Gastrocnemius medialis (tissue), 4 donors: ENCODE measurements around the gene ENDOG. TPM values are rescaled to one million over a fixed set of nuclear protein-coding genes. Genes with fewer than 3 reads are reported as not detected.

ENCODE experiments used
- ATAC-seq, 2 donors: fragments of 150-250 bp; one replicate each; pipeline ENCODE4 v1.9.1; 2016
- DNase-seq, 2 donors: peaks; one replicate each; pipeline ENCODE4 v3.0.0-alpha.2; 2019
- H3K27ac ChIP-seq, 4 donors: fragments of 200-600 bp; sonication (generic); 1 replicate in 1 of 4; 2 replicates in 3 of 4; pipeline ENCODE4 v1.5.1; 2016 to 2018; ENCODE audit warnings: mild to moderate bottlenecking in 2 of 4, moderate library complexity in 1 of 4
- H3K27me3 ChIP-seq, 3 donors: fragments of 200-600 bp; sonication (generic) in 2 of 3; 1 replicate in 1 of 3; 2 replicates in 2 of 3; pipeline versions ENCODE4 v1.5.1 to v1.6.0; 2016 to 2019; ENCODE audit warnings: mild to moderate bottlenecking in 1 of 3, moderate library complexity in 1 of 3
- H3K36me3 ChIP-seq, 2 donors: fragments of 200-600 bp; sonication (generic) in 1 of 2; one replicate each; pipeline ENCODE4 v1.5.1; 2017 to 2018
- H3K4me1 ChIP-seq, 2 donors: fragments of 200-600 bp; sonication (generic) in 1 of 2; one replicate each; pipeline ENCODE4 v1.5.1; 2016 to 2017; ENCODE audit warnings: mild to moderate bottlenecking in 2 of 2
- H3K4me3 ChIP-seq, 4 donors: fragments of 200-600 bp; sonication (generic) in 3 of 4; 1 replicate in 1 of 4; 2 replicates in 3 of 4; pipeline ENCODE4 v1.5.1; 2016 to 2019; ENCODE audit warnings: mild to moderate bottlenecking in 2 of 4
- H3K9me3 ChIP-seq, 3 donors: fragments of 200-600 bp; sonication (generic) in 2 of 3; 1 replicate in 1 of 3; 2 replicates in 2 of 3; pipeline ENCODE4 v1.5.1; 2016 to 2019
- POLR2A ChIP-seq, 2 donors: fragments of 450-650 bp; IDR thresholded peaks; one replicate each; pipeline ENCODE4 v1.6.1; 2017; ENCODE audit warnings: antibody characterized with exemption in 2 of 2, mild to moderate bottlenecking in 2 of 2, moderate library complexity in 2 of 2
- in situ Hi-C, 4 donors: fragments of 200-750 bp; cut with MboI; loops; one replicate each; pipeline versions ENCODE4 v1.15.0 to v1.8.0; 2017; ENCODE audit warnings: low sequenced_read_pairs in 4 of 4
- intact Hi-C: fragments of 100-400 bp; cut with DNase I; formaldehyde crosslinking; loops from one replicate; pipeline ENCODE4 v1.15.1; 2023; ENCODE audit warnings: low total_unique reads
- total RNA-seq, 4 donors: library from RNA; depleted of rRNA; stranded (reverse); fragments of >200 nt; gene quantifications; one replicate each; pipeline versions ENCODE4 v1.1.0 to v1.2.3, GENCODE V29; 2016
- TF ChIP-seq, protein P1 (sequence below), 5 experiments: fragments of 450-650 bp in 3 of 5; fragments of 200-600 bp in 2 of 5; sonication (generic) in 2 of 5; IDR thresholded peaks in 4 of 5; conservative IDR thresholded peaks in 1 of 5; 1 replicate in 4 of 5; 2 replicates in 1 of 5; pipeline ENCODE4 v1.5.1; 2016 to 2019; ENCODE audit warnings: antibody characterized with exemption in 5 of 5, mild to moderate bottlenecking in 3 of 5, moderate library complexity in 3 of 5

Gene ENDOG
- total RNA-seq, 4 donors from 2014 or later: 58.2 to 212 (median 122) TPM

DNA sequence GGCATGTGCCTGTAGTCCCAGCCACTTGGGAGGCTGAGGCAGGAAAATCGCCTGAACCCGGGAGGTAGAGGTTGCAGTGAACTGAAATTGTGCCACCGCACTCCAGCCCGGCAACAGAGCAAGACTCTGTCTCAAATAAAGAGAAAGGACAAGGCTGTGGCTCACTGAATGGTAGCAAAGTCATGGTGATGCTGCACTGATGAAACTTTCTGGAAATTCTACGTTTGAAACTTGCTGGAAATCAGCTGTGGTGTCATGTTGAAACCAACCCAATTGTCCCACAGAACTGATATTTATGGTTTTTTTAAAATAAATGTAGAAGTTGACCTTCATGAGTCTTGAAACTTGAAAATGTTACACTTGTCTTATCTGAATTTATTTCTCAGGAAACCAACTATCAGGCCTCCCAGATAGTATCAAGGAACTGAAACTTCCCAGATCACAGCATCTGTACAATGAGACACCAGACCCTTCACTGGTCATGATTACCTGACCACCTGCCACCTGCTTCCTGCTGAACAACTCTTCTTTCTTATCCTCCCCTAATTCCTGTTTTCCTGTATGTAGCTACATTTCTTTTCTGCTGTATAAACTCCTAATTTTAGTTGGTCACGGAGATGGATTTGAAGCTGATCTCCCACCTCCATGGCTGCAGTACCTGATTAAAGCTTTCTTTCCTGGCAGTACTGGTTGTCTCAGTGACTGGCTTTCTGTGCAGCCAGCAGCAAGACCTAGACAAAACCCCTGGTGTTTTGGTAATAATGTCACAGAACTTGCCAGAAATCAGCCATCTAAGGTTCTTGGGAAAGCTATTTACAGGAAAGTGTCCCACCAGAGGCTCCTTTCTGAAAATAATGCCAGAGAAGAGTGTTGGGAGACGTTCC, 36.9 kb upstream of the ENDOG start:
- Histone ChIP-seq H3K27me3 (no peaks in the 10 kb centered on the region), H3K4me1 (peaks cover 4% of the 10 kb centered on the region in 2 donors), H3K4me3 (no peak overlapping the region), H3K27ac (no peak overlapping the region), H3K9me3 (no peaks in the 10 kb centered on the region), H3K36me3 (no peaks in the 10 kb centered on the region)
- DNase-seq (no peak), ATAC-seq (no peak)
- TF ChIP-seq, protein P1, sequence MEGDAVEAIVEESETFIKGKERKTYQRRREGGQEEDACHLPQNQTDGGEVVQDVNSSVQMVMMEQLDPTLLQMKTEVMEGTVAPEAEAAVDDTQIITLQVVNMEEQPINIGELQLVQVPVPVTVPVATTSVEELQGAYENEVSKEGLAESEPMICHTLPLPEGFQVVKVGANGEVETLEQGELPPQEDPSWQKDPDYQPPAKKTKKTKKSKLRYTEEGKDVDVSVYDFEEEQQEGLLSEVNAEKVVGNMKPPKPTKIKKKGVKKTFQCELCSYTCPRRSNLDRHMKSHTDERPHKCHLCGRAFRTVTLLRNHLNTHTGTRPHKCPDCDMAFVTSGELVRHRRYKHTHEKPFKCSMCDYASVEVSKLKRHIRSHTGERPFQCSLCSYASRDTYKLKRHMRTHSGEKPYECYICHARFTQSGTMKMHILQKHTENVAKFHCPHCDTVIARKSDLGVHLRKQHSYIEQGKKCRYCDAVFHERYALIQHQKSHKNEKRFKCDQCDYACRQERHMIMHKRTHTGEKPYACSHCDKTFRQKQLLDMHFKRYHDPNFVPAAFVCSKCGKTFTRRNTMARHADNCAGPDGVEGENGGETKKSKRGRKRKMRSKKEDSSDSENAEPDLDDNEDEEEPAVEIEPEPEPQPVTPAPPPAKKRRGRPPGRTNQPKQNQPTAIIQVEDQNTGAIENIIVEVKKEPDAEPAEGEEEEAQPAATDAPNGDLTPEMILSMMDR (IDR thresholded peaks at IDR 0.05 in 4 of 5, conservative IDR thresholded peaks at IDR 0.05 in 1 of 5): no peak
- intact Hi-C loops (no loop called here), in situ Hi-C loops (no loop called here)

- Histone ChIP-seq H3K27ac (peak overlapping the region; percentile 81 to 90 (median 84)), H3K9me3 (no peaks in the 10 kb centered on the region), H3K36me3 (no peaks in the 10 kb centered on the region), H3K4me3 (no peak overlapping the region), H3K4me1 (peaks cover 7 to 13% of the 10 kb centered on the region in 2 donors), H3K27me3 (no peaks in the 10 kb centered on the region)
- intact Hi-C loops (no loop called here), in situ Hi-C loops (no loop called here)
- DNase-seq: no peak
- no peak for ATAC-seq
- TF ChIP-seq, protein P1 (IDR thresholded peaks at IDR 0.05 in 4 of 5, conservative IDR thresholded peaks at IDR 0.05 in 1 of 5): no peak
- no peak for TF ChIP-seq POLR2A (IDR thresholded peaks at IDR 0.05)
Observed at GRCh38 chr9:128782669-128783068, 35.6 kb upstream of the ENDOG start.

- H3K36me3 ChIP-seq: peaks cover 0 to 2% of the 10 kb centered on the region in 2 donors
- H3K27ac ChIP-seq: no peak overlapping the region
- intact Hi-C loops: loop anchor here (5.0 kb wide), 1 partner anchor 97 kb away; the partner anchor contains the start of genes KYAT1 and LRRC8A
- H3K9me3 ChIP-seq: no peaks in the 10 kb centered on the region
- DNase-seq (no peak), ATAC-seq (no peak)
- in situ Hi-C loops: no loop called here
- no peak overlapping the region for H3K4me3 ChIP-seq
- TF ChIP-seq POLR2A (IDR thresholded peaks at IDR 0.05): no peak
- TF ChIP-seq, protein P1 (IDR thresholded peaks at IDR 0.05 in 4 of 5, conservative IDR thresholded peaks at IDR 0.05 in 1 of 5): no peak
- H3K4me1 ChIP-seq: peaks cover 16 to 25% of the 10 kb centered on the region in 2 donors
- H3K27me3 ChIP-seq: no peaks in the 10 kb centered on the region
Observed at GRCh38 chr9:128785427-128785826, 32.9 kb upstream of the ENDOG start.

DNA sequence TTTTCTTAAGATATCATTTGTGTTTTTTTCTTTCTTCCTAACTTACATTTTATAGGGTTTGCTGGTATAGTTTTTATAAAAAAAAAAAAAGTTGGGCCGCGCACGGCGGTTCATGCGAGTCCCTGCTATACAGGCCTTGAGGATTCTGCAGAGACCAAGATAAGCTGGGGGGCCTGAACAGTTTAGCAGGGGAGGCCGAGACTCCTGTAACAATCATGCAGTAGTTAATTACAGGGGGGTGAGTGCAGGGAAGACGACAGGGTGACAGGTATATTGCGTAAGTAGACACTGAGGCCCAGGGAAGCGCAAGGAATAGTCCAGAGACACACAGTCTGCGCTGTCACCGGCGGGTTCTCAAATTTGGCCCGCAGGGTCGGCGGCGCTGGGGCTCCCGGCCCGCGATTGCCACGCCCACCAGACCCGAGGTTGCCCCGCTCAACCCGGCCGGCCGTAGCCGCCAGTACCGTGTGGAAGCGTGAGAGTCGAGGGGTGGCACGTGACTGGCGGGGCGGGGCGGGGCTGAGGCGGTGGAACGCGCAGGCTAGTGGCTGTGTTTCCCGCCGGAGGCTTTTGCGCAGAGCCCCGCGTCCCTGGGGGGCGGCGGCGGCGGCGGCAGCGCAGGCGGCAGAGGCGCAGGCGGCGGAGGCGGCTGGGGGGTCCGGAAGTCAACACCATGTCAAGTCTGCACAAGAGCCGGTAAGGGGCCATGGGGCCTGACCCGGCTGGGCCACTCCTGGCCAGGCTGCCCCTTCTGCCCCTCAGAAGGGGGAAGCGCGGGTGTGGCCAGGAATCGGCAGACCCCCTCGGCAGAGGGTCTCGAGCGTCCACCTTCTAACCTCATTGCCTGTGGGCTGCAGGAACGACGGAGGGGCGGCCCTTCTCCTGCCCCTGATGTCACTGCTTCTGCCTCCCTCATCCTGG, 31.4 kb upstream of the ENDOG start, which contains the start of gene TBC1D13:
Gene TBC1D13, plus strand, starts transcription at position 573 of the 921 bp plus-strand sequence. Its CDS starts 101 bp downstream, at position 674.
- peaks cover 16 to 25% of the 10 kb centered on the region in 2 donors for H3K4me1 ChIP-seq
- peak within 1 kb of the TSS; percentile 89 to 96 (median 90) for H3K27ac ChIP-seq
- DNase-seq: peak; percentile 88 to 91
- ATAC-seq: peak; percentile 89 to 93
- in situ Hi-C loops (no loop called here), intact Hi-C loops (loop anchor here (1.0 to 5.0 kb wide), 3 partner anchors 16 to 95 kb away; partner anchors contain the start of genes ENDOG, KYAT1, LRRC8A and ZER1)
- peaks cover 0 to 17% of the 10 kb centered on the region in 2 donors for H3K36me3 ChIP-seq
- no peaks in the 10 kb centered on the region for H3K9me3 ChIP-seq
- TF ChIP-seq, protein P1 (IDR thresholded peaks at IDR 0.05 in 4 of 5, conservative IDR thresholded peaks at IDR 0.05 in 1 of 5): no peak
- peak; percentile 76 to 77 for TF ChIP-seq POLR2A (IDR thresholded peaks at IDR 0.05)
- H3K27me3 ChIP-seq: no peaks in the 10 kb centered on the region
- H3K4me3 ChIP-seq: peak within 1 kb of the TSS; percentile 81 to 99 (median 90)
